Tibial artery (tissue), 4 donors: Measurements from ENCODE around the gene ATAD3A.
"Not testable (repeated sequence)": the region's sequence is repeated elsewhere in the genome, so short reads cannot be mapped to it uniquely, and the experiment has no call there.

ENCODE experiments used
- DNase-seq, 2 donors: peaks; one replicate each; pipeline ENCODE4 v3.0.0-alpha.2; 2019
- H3K27ac ChIP-seq, 2 donors: fragments of 200-600 bp; sonication (generic) in 1 of 2; 1 replicate in 1 of 2; 2 replicates in 1 of 2; pipeline ENCODE4 v1.5.1; 2018 to 2019; ENCODE audit warnings: mild to moderate bottlenecking in 1 of 2
- H3K27me3 ChIP-seq, 2 donors: fragments of 200-600 bp; sonication (generic) in 1 of 2; one replicate each; pipeline versions ENCODE4 v1.5.1 to v1.6.0; 2016 to 2019
- H3K36me3 ChIP-seq, 3 donors: fragments of 200-600 bp; sonication (generic) in 2 of 3; one replicate each; pipeline ENCODE4 v1.5.1; 2016 to 2019; ENCODE audit warnings: mild to moderate bottlenecking in 2 of 3
- H3K4me1 ChIP-seq, 4 donors: fragments of 200-600 bp; sonication (generic) in 2 of 4; 1 replicate in 3 of 4; 2 replicates in 1 of 4; pipeline ENCODE4 v1.5.1; 2016 to 2019
- H3K4me3 ChIP-seq, 2 donors: fragments of 200-600 bp; sonication (generic) in 1 of 2; 1 replicate in 1 of 2; 2 replicates in 1 of 2; pipeline ENCODE4 v1.5.1; 2018 to 2019; ENCODE audit warnings: mild to moderate bottlenecking in 2 of 2
- H3K9me3 ChIP-seq, 3 donors: fragments of 200-600 bp; sonication (generic) in 1 of 3; one replicate each; pipeline ENCODE4 v1.5.1; 2016 to 2019
- CTCF ChIP-seq, 2 experiments: fragments of 200-600 bp in 1 of 2; fragments of 450-650 bp in 1 of 2; IDR thresholded peaks; one replicate each; pipeline ENCODE4 v1.5.1; 2017 to 2019; ENCODE audit warnings: antibody characterized with exemption in 2 of 2, mild to moderate bottlenecking in 1 of 2, moderate library complexity in 1 of 2
- intact Hi-C: fragments of 100-400 bp; cut with DNase I; formaldehyde crosslinking; loops from one replicate; pipeline ENCODE4 v1.15.0; 2023; ENCODE audit warnings: low total_unique reads

The ATAD3A gene

DNA sequence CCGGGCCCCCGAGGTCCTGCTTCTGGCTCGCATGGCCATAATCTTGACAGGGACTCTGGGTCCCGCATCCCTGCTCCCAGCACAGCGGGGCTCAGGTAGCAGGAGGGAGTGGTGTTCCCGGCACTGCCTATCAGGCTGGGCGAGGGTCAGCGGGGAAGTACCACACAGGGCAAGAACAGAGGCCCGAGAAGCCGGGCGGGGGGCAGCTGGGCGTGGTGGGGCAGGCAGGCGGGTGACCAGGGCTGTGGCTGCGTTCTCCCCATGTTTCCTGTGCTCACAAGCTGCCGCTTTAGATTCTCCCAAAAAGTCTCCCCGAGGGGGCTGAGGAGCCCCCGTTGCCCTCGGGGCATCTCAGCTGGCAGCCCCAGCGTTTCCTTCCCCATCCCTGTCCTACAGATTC, 22.1 kb upstream of the ATAD3A start:
- H3K4me1 ChIP-seq = no peaks in the 10 kb centered on the region
- peaks cover 49 to 100% (median 91%) of the 10 kb centered on the region in 3 donors for H3K36me3 ChIP-seq
- DNase-seq = no peak
- intact Hi-C loops = no loop called here
- peaks cover 0 to 11% (median 9%) of the 10 kb centered on the region in 3 donors for H3K9me3 ChIP-seq
- H3K27me3 ChIP-seq = no peaks in the 10 kb centered on the region
- no peak overlapping the region for H3K4me3 ChIP-seq
- no peak for TF ChIP-seq CTCF (IDR thresholded peaks at IDR 0.05)
- no peak overlapping the region for H3K27ac ChIP-seq

GRCh38 chr1:1490633-1491230, 21.2 kb upstream of the ATAD3A start:
- Histone ChIP-seq H3K4me1 (no peaks in the 10 kb centered on the region), H3K9me3 (peaks cover 0 to 11% (median 9%) of the 10 kb centered on the region in 3 donors), H3K27me3 (no peaks in the 10 kb centered on the region), H3K27ac (no peak overlapping the region), H3K4me3 (no peak overlapping the region), H3K36me3 (peaks cover 49 to 100% (median 92%) of the 10 kb centered on the region in 3 donors)
- intact Hi-C loops = no loop called here
- no peak for TF ChIP-seq CTCF (IDR thresholded peaks at IDR 0.05)
- DNase-seq = no peak

- no peak for TF ChIP-seq CTCF (IDR thresholded peaks at IDR 0.05)
- no peak for DNase-seq
Observed at GRCh38 chr1:1491601-1492000, 20.4 kb upstream of the ATAD3A start.

GRCh38 chr1:1494311-1494710, 17.7 kb upstream of the ATAD3A start:
- H3K4me3 ChIP-seq, DNase-seq, intact Hi-C loops, H3K4me1 ChIP-seq, H3K27me3 ChIP-seq, H3K27ac ChIP-seq: not testable (repeated sequence)
- peaks cover 0 to 11% (median 9%) of the 10 kb centered on the region in 3 donors for H3K9me3 ChIP-seq
- peaks cover 44 to 70% (median 64%) of the 10 kb centered on the region in 3 donors for H3K36me3 ChIP-seq

More at GRCh38 chr1:1491601-1492000, 20.4 kb upstream of the ATAD3A start:
- H3K36me3 ChIP-seq = peaks cover 45 to 97% (median 89%) of the 10 kb centered on the region in 3 donors
- H3K9me3 ChIP-seq = peaks cover 0 to 11% (median 9%) of the 10 kb centered on the region in 3 donors
- no peak overlapping the region for H3K27ac ChIP-seq
- no peaks in the 10 kb centered on the region for H3K4me1 ChIP-seq
- H3K27me3 ChIP-seq = no peaks in the 10 kb centered on the region
- intact Hi-C loops = no loop called here
- no peak overlapping the region for H3K4me3 ChIP-seq

- H3K27ac ChIP-seq, H3K27me3 ChIP-seq, H3K4me1 ChIP-seq, intact Hi-C loops, DNase-seq, H3K4me3 ChIP-seq: not testable (repeated sequence)
- Histone ChIP-seq H3K9me3 (peaks cover 0 to 11% (median 9%) of the 10 kb centered on the region in 3 donors), H3K36me3 (peaks cover 33 to 58% (median 53%) of the 10 kb centered on the region in 3 donors)
Observed at GRCh38 chr1:1495461-1495975, 16.4 kb upstream of the ATAD3A start.

DNA sequence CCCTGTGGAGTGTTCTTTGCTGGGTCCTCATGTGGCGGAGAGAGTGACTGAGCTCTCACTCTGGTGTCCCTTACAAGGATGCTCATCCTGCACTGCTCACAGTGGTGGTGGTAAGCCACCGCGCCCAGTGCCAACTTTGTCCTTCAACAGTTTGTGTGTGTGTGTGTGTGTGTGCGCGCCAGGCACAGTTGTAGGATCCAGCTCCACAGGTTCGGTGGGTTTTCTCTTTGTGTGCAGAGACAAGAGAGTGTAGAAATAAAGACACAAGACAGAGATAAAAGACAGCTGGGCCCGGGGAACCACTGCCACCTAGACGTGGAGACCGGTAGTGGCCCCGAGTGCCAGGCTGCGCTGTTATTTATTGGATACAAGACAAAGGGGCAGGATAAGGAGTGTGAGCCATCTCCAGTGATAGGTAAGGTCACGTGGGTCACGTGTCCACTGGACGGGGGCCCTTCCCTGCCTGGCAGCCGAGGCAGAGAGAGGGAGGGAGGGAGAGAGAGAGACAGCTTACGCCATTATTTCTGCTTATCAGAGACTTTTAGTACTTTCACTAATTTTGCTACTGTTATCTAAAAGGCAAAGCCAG, 7.1 kb upstream of the ATAD3A start:
- peaks cover 0 to 10% (median 0%) of the 10 kb centered on the region in 4 donors for H3K4me1 ChIP-seq
- peak; percentile 57 to 74 for DNase-seq
- peak overlapping the region in 1 of 2 donors; percentile 9 for H3K4me3 ChIP-seq
- peak; percentile 54 to 56 for TF ChIP-seq CTCF (IDR thresholded peaks at IDR 0.05)
- H3K27ac ChIP-seq = peak overlapping the region; percentile 31 to 58
- intact Hi-C loops, H3K9me3 ChIP-seq, H3K27me3 ChIP-seq, H3K36me3 ChIP-seq: not testable (repeated sequence)
